PC-3 (cell line): ENCODE results near the gene VILL.

Experiments
- EZH2 ChIP-seq: fragments of 300-600 bp; sonication (generic); IDR thresholded peaks from one replicate; pipeline ENCODE4 v1.6.1; 2017; ENCODE audit warnings: antibody characterized with exemption, mild to moderate bottlenecking, low read length; ENCODE audit not compliant: unreplicated experiment
- TF ChIP-seq, protein P1 (sequence below): fragments of 300-600 bp; sonication (generic); conservative IDR thresholded peaks from 2 replicates; pipeline ENCODE4 v1.5.1; 2017; ENCODE audit warnings: antibody characterized with exemption, low read depth, mild to moderate bottlenecking, low read length

DNA sequence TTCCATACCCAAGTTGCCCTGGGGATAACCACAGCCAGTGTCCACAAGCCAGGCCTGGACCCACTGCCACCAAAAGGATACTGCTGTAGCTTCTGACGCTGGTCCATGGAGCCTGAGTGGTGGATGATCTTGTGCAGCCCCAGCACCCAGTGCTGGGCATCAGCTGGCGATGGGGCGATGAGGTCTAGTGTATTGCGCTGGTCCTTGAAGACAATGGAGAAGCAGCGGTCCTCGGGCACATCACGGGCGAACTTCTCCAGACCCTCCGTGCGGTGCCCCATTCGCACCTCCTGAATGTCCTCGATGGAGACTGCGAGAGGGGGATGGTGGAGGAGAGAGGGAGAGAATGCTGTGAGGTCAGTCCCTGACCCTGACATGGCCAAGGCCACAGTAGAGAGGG is 25.8 kb downstream of the VILL start:
- TF ChIP-seq, protein P1, sequence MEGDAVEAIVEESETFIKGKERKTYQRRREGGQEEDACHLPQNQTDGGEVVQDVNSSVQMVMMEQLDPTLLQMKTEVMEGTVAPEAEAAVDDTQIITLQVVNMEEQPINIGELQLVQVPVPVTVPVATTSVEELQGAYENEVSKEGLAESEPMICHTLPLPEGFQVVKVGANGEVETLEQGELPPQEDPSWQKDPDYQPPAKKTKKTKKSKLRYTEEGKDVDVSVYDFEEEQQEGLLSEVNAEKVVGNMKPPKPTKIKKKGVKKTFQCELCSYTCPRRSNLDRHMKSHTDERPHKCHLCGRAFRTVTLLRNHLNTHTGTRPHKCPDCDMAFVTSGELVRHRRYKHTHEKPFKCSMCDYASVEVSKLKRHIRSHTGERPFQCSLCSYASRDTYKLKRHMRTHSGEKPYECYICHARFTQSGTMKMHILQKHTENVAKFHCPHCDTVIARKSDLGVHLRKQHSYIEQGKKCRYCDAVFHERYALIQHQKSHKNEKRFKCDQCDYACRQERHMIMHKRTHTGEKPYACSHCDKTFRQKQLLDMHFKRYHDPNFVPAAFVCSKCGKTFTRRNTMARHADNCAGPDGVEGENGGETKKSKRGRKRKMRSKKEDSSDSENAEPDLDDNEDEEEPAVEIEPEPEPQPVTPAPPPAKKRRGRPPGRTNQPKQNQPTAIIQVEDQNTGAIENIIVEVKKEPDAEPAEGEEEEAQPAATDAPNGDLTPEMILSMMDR, result no peak
- no peak for TF ChIP-seq EZH2
